Neuron (in vitro differentiated cells): ENCODE measurements around the gene GPC3.
"Not testable (repeated sequence)": the region's sequence is repeated elsewhere in the genome, so short reads cannot be mapped to it uniquely, and the experiment has no call there.

Experiments used
- H2AFZ ChIP-seq: one replicate; pipeline ENCODE4 v1.6.1; 2013; ENCODE audit warnings: low read depth, mild to moderate bottlenecking, inconsistent platforms, low read length, moderate library complexity
- H3K27me3 ChIP-seq: one replicate; pipeline ENCODE4 v1.6.1; 2013; ENCODE audit warnings: low read length; ENCODE audit not compliant: insufficient read depth
- H3K36me3 ChIP-seq: one replicate; pipeline ENCODE4 v1.6.1; 2013; ENCODE audit warnings: low read length; ENCODE audit not compliant: insufficient read depth
- H3K4me1 ChIP-seq: one replicate; pipeline ENCODE4 v1.6.1; 2013; ENCODE audit warnings: low read length; ENCODE audit not compliant: insufficient read depth
- H3K4me3 ChIP-seq: 2 replicates; pipeline ENCODE4 v1.5.1; 2013; ENCODE audit warnings: mild to moderate bottlenecking, low read length, moderate library complexity
- H3K9me3 ChIP-seq: one replicate; pipeline ENCODE4 v1.6.1; 2013; ENCODE audit warnings: low read length

The GPC3 gene

DNA sequence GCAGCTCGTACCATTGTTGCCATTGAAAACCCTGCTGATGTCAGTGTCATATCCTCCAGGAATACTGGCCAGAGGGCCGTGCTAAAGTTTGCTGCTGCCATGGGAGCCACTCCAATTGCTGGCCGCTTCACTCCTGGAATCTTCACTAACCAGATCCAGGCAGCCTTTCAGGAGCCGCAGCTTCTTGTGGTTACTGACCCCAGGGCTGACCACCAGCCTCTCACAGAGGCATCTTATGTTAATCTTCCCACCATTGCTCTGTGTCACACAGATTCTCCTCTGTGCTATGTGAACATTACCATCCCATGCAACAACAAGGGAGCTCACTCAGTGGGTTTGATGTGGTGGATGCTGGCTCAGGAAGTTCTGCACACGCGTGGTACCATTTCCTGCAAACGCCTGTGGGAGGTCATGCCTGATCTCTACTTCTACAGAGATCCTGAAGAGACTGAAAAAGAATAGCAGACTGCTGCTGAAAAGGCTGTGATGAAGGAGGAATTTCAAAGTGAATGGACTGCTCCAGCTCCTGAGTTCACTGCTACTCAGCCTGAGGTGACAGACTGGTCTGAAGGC lies 222.3 kb downstream of the GPC3 start:
- H3K4me1 ChIP-seq, H3K36me3 ChIP-seq: not testable (repeated sequence)

DNA sequence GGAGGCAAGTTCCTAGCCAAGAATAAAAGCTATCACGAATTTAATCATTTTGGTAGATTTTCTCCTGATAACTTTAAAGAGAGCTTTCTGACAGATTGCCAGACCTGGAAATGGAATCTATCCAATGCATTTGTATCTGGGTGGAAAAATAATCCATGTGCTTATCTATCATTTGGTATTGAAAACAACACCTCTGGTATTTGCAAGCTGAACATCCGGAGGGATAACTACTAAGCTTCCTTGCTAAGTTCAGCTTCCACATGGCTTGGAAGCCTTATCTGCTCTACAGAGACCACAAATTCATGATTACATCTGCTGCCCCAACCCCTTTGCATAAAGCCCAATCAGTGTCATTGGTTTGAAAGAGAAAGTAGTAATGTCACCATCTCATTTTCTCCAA lies 230.7 kb downstream of the GPC3 start:
- H3K36me3 ChIP-seq: no peaks in the 10 kb centered on the region
- H2AFZ ChIP-seq: no peak overlapping the region
- H3K4me1 ChIP-seq: no peaks in the 10 kb centered on the region
- H3K27me3 ChIP-seq: no peaks in the 10 kb centered on the region
- no peak overlapping the region for H3K4me3 ChIP-seq
- H3K9me3 ChIP-seq: no peaks in the 10 kb centered on the region

More for the DNA sequence above, 222.3 kb downstream of the GPC3 start:
- H2AFZ ChIP-seq, H3K9me3 ChIP-seq, H3K4me3 ChIP-seq, H3K27me3 ChIP-seq: not testable (repeated sequence)

DNA sequence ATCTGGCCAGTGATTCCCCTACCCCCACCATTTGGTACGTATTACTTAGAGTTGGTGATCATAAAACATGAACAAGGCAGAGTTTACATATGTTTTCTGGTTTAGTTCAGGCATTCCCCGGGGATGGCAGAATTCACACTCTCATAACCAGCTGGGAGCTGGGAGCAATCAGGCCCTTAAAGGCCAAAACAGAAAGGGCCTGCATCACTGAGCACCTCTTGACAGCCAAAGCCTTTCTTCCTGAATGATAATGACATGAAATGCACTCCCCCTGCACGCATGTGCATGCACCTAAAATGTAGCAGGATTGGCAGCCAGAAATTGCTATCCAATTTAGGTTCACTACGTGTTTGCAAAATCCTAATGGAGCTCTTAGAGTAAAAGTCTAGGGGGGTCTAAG lies 235.4 kb downstream of the GPC3 start:
- no peaks in the 10 kb centered on the region for H3K4me1 ChIP-seq
- H2AFZ ChIP-seq: no peak overlapping the region
- no peaks in the 10 kb centered on the region for H3K36me3 ChIP-seq
- no peaks in the 10 kb centered on the region for H3K9me3 ChIP-seq
- no peaks in the 10 kb centered on the region for H3K27me3 ChIP-seq
- H3K4me3 ChIP-seq: no peak overlapping the region

DNA sequence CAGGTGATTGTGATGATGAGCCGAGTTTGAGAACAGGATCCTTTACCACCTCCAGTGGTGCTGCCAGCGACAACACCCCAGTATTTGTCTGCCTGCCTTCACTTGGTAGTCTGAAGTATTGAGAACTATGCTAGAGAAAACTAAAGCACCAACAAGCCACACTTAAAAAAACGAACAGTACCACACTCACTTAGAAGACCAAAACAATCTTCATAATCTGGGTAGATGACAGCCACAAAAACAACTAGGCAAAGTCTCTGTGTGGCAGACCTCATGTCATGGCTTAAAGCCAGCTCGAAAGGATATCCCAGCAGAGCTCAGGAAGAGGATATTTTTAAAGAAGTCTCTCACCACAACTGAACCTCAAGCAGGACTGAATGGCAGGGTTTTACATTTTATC lies 236.0 kb downstream of the GPC3 start:
- Histone ChIP-seq H3K9me3 (no peaks in the 10 kb centered on the region), H3K36me3 (no peaks in the 10 kb centered on the region), H3K4me3 (no peak overlapping the region), H3K4me1 (no peaks in the 10 kb centered on the region), H3K27me3 (no peaks in the 10 kb centered on the region), H2AFZ (no peak overlapping the region)

DNA sequence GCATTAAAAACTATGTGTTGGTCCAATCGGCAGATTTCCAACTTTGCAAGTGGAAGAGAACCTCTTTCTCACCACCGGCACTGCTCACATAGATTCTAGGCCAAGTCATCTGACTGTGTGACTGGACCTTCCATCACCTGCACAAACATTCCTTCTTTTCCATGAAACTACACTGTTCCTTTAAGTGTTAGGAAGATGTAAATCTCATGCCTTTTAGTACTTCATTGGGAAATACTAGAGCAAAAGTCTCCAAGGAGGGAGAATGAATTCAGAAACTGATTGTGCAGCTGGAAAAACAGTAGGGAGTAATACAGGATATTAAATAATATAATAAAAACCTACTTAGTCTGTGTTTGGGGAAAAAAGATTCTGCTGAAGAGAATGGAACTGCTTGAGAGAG lies 238.2 kb downstream of the GPC3 start:
- Histone ChIP-seq H2AFZ (no peak overlapping the region), H3K36me3 (no peaks in the 10 kb centered on the region), H3K27me3 (no peaks in the 10 kb centered on the region), H3K4me3 (no peak overlapping the region), H3K9me3 (no peaks in the 10 kb centered on the region), H3K4me1 (no peaks in the 10 kb centered on the region)

DNA sequence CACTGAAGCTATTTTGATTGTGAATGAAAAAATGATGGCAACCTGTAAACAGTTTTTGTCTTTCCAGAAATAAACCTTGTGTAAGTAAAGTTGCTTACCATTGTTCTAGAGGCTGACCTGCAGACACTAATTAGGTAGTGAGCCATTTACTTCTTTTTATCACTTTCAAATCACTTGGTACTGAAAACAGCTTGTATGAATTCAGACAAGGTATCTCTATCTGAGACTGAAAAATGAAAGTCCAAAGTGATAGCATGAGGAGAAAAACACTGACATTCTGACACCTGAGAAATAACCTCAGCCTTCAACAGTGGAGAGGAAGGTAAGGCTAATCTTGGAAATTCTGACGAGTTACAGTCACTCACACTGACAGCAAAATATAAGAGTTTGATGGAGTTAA lies 238.8 kb downstream of the GPC3 start:
- Histone ChIP-seq H3K9me3 (no peaks in the 10 kb centered on the region), H3K27me3 (no peaks in the 10 kb centered on the region), H2AFZ (no peak overlapping the region), H3K4me1 (no peaks in the 10 kb centered on the region), H3K4me3 (no peak overlapping the region), H3K36me3 (no peaks in the 10 kb centered on the region)

DNA sequence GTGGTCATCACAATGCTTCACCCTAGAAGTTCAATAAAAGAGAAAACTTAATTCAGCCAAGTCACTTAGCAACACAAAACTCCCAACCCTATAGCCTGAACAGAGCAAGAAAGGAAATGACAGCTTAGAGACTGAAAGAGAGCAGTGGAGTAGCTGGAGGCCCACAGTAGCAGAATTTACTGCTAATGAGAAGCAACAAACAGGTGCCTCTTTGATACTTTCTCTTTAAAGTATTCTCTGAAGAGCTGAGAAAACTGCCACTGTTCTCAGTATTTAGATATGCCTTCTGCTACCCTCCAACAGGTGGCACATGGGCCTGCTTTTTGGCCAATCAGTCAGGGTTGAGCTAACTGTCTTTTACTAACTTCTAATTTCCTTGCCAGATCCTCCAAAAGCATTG lies 240.0 kb downstream of the GPC3 start:
- Histone ChIP-seq H3K4me1 (no peaks in the 10 kb centered on the region), H3K4me3 (no peak overlapping the region), H2AFZ (no peak overlapping the region), H3K9me3 (no peaks in the 10 kb centered on the region), H3K27me3 (no peaks in the 10 kb centered on the region), H3K36me3 (no peaks in the 10 kb centered on the region)

DNA sequence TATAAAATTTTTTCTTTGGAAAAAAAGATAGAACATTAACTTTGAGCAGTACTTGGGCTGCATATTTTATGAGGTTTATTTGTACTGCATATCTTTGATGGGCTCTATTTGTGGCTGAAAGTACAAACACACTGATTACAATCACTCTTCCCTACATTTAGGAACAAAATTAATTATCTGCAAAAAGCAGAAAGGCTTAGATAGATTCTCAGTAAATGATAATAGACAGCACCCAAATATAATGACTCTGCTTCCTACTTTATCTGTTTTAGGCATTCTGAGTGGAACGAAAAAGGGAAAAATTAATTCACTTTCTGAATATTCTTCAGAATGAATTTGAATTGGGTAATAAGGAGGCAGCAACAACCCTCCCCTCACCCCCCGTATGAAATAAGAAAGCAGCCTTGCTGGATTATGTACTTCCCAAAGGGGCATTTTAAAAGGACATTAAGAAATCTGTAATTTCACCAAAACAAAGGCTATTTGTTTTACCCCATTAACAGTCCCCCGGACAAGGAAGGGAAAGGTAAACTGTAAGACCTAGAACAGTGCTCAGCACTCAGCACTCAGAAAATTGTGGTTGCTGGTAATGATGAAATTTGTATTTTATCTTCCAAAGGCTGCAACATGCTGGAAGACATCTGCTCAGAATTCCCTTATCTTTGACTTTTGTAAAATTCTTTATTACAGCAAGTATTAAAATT lies 242.6 kb downstream of the GPC3 start:
- Histone ChIP-seq H3K4me3 (no peak overlapping the region), H3K27me3 (no peaks in the 10 kb centered on the region), H3K36me3 (no peaks in the 10 kb centered on the region), H3K4me1 (no peaks in the 10 kb centered on the region), H2AFZ (no peak overlapping the region), H3K9me3 (no peaks in the 10 kb centered on the region)

DNA sequence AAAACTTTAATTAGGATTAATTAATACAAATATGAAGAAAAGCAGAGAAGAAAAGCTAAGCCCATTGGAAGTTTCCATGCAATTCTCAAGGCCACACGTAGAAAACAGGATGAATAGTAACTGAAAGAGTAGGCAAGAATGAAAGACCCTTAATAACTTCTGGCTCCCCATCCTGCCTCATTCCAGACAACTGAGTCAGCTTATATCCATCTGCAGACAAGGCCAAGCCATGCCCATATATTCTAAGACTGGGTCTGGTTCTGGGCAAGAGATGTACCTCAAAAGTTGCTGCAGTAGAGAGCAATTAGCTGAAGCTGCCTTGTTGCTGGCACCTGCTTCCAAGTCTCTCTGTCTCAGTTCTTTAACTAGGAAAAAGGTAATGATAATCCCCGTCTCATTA lies 244.1 kb downstream of the GPC3 start:
- no peak overlapping the region for H3K4me3 ChIP-seq
- H3K27me3 ChIP-seq: no peaks in the 10 kb centered on the region
- no peaks in the 10 kb centered on the region for H3K36me3 ChIP-seq
- no peaks in the 10 kb centered on the region for H3K9me3 ChIP-seq
- H2AFZ ChIP-seq: no peak overlapping the region
- H3K4me1 ChIP-seq: no peaks in the 10 kb centered on the region

DNA sequence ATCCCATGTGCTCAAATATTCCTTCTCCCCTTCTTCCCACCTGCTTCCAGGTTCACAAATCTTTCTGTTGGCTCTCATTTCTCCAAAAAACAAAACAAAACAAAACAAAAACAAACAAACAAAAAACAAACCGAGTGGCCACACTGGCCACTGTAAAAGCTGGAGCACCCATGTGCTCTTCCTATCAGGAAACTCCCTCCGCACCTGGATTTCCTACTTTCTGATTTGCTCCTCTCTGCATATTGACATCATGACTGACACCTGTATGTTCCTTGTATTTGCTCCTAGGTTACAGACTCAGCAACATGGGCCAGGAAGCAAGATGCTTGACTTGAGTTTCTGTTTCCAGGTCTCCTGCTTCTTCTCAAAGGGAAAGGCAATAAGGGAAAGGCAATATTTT lies 258.8 kb downstream of the GPC3 start:
- Histone ChIP-seq H2AFZ (no peak overlapping the region), H3K27me3 (no peaks in the 10 kb centered on the region), H3K4me3 (no peak overlapping the region), H3K36me3 (no peaks in the 10 kb centered on the region), H3K4me1 (no peaks in the 10 kb centered on the region), H3K9me3 (no peaks in the 10 kb centered on the region)

DNA sequence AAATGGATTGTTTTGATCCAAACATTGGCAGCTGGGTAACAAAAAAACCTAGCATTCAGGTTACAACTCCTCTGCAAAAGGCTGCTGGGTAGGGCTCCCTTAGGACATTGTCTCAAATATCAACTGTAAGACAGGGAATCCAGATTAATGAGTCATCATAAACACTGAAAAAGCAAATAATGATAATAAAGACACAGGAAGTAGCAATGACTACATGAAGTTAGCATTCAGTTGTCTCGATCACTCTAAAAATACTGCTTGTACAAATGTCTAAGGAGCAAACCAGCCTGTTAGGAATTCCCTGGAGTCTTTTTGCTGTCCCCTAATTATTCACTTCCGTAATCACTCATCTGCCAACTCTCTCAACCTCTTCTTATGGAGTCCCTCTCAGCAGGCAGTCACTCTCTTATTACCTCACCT lies 259.2 kb downstream of the GPC3 start:
- Histone ChIP-seq H3K9me3 (no peaks in the 10 kb centered on the region), H3K27me3 (no peaks in the 10 kb centered on the region), H3K4me3 (no peak overlapping the region), H2AFZ (no peak overlapping the region), H3K36me3 (no peaks in the 10 kb centered on the region), H3K4me1 (no peaks in the 10 kb centered on the region)

DNA sequence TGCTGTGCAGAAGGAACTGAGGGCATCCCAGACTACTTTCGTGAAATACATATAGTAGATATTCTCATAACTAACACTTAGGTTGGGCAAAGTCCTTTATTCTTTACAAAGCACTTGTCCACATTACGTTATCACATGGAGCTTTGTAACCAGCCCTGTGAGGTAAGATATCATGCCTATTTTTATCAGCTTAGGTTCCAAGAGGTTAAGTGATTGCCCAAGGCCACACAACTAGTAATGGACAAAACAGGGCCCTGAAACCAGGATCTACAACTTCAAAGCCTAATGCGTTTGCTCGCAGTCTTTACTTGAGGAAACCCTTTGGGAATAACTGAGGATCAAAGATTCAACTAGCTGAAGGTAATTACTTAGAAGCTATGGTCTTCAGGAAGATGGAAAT lies 261.5 kb downstream of the GPC3 start:
- no peak overlapping the region for H2AFZ ChIP-seq
- no peaks in the 10 kb centered on the region for H3K9me3 ChIP-seq
- H3K4me1 ChIP-seq: no peaks in the 10 kb centered on the region
- H3K4me3 ChIP-seq: no peak overlapping the region
- no peaks in the 10 kb centered on the region for H3K36me3 ChIP-seq
- no peaks in the 10 kb centered on the region for H3K27me3 ChIP-seq

DNA sequence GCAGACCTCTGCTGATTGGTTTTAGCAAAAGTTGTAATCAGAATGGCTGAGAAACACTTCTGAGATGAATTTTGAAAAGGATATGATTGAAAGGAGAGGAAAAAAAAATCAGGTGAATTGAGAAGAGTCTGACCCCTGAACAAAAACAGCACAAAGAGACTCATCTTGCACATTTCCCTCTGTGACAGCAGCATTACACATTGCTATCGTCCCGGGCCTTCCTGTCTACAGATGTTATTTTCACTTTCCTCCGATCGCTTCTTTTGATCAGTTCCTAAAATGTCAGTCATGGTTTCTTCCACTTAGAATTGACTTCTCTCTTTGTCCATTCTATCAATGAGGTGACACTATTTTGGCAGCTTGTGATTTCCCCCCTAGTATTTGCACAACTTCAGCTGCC lies 262.6 kb downstream of the GPC3 start:
- Histone ChIP-seq H3K36me3 (no peaks in the 10 kb centered on the region), H3K9me3 (no peaks in the 10 kb centered on the region), H2AFZ (no peak overlapping the region), H3K27me3 (no peaks in the 10 kb centered on the region), H3K4me3 (no peak overlapping the region), H3K4me1 (no peaks in the 10 kb centered on the region)

DNA sequence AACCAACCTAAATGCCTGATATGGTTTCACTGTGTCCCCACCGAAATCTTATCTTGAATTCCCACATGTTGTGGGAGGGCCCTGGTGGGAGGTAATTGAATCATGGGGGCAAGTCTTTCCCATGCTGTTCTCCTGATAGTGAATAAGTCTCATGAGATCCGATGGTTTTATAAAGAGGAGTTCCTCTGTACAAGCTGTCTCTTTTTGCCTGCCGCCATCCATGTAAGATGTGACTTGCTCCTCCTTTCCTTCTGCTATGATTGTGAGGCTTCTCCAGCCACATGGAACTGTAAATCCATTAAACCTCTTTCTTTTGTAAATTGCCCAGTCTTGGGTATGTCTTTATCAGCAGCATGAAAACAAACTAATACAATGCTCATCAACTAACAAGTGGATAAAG lies 265.1 kb downstream of the GPC3 start:
- not testable (repeated sequence) for H3K36me3 ChIP-seq, H3K4me1 ChIP-seq, H3K27me3 ChIP-seq, H3K9me3 ChIP-seq, H2AFZ ChIP-seq, H3K4me3 ChIP-seq
